ENCODE data around the gene ATXN7. TPM values are rescaled to one million over a fixed set of nuclear protein-coding genes. Genes with fewer than 3 reads are reported as not detected.
A peak's percentile ranks its signal among the peaks of the same experiment; 100 is the strongest.

ATXN7 gene, protein sequence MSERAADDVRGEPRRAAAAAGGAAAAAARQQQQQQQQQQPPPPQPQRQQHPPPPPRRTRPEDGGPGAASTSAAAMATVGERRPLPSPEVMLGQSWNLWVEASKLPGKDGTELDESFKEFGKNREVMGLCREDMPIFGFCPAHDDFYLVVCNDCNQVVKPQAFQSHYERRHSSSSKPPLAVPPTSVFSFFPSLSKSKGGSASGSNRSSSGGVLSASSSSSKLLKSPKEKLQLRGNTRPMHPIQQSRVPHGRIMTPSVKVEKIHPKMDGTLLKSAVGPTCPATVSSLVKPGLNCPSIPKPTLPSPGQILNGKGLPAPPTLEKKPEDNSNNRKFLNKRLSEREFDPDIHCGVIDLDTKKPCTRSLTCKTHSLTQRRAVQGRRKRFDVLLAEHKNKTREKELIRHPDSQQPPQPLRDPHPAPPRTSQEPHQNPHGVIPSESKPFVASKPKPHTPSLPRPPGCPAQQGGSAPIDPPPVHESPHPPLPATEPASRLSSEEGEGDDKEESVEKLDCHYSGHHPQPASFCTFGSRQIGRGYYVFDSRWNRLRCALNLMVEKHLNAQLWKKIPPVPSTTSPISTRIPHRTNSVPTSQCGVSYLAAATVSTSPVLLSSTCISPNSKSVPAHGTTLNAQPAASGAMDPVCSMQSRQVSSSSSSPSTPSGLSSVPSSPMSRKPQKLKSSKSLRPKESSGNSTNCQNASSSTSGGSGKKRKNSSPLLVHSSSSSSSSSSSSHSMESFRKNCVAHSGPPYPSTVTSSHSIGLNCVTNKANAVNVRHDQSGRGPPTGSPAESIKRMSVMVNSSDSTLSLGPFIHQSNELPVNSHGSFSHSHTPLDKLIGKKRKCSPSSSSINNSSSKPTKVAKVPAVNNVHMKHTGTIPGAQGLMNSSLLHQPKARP
- total RNA-seq, result 10 to 100 TPM; 20.9 to 28.2 (median 22.6) TPM

DNA sequence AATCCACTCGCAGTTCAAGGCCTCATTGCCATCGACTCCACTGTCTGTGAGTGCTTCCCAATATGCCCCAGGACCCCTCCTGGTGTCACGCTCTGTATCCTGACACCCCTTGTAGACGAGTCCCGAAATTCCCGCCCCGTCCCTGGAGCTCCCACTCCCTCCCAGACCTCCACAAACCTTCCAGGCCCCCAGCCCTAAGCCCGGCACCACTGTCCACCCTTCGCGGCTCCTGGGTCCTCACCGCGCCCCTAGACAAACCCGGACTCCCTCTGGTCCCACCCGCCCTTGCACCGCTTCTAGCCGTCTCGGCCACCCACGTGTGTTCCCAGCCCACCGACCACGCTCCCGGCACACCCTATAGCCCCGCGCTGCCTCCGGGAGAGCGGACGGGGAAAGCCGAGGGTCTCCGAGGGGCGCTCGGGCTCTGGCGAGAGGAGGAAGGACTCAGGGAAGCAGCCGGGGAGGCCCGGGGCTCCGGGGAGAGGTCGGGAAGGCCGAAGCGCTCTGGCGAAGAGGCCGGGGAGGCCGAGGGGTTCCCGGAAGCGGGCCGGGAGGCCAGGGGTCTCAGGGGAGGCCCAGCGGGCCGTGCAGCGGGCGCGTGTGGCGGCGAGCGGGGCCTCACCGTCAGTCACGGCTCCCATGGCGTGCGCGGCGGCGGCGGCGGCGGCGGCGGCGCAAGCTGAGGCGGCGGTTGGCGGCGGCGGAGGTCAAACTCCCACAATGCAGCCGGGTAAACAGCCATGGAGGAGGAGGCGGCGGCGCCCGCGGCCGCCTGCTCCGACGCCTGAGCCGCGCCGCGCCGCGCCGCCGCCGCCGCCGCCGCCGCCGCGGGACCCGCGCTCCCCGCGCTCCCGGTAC lies at the start of gene ATXN7, which contains the start of gene THOC7:
ATXN7 (plus strand) TSS at position 718 of the 858 bp plus-strand sequence. CDS start 48,732 bp downstream, outside the sequence.
THOC7 (minus strand) TSS at position 656 of the 858 bp plus-strand sequence; CDS start at position 641, 15 bp downstream.
- H3K4me3 ChIP-seq, result peak within 1 kb of the TSS; percentile 81 to 100 (median 98)
- H3K36me3 ChIP-seq, result no peaks in the 10 kb centered on the region
- no peak for DNase-seq (ENCODE audit: extremely low spot score)
- intact Hi-C loops (cut with DNase I), result loop anchor here (5.0 to 10.0 kb wide), 2 partner anchors 49 to 131 kb away; partner anchors contain the start of gene SCAANT1
- no peaks in the 10 kb centered on the region for H3K27me3 ChIP-seq
- no peaks in the 10 kb centered on the region for H3K9me3 ChIP-seq
- TF ChIP-seq EP300 (IDR thresholded peaks at IDR 0.05), result no peak
- peak within 1 kb of the TSS; percentile 88 to 94 (median 90) for H3K27ac ChIP-seq (replicated peaks in 1 of 4)
- peaks cover 9 to 46% (median 33%) of the 10 kb centered on the region in 4 donors for H3K4me1 ChIP-seq
- 2% methylated on average over 6 of the region's 98 CpGs for WGBS

DNA sequence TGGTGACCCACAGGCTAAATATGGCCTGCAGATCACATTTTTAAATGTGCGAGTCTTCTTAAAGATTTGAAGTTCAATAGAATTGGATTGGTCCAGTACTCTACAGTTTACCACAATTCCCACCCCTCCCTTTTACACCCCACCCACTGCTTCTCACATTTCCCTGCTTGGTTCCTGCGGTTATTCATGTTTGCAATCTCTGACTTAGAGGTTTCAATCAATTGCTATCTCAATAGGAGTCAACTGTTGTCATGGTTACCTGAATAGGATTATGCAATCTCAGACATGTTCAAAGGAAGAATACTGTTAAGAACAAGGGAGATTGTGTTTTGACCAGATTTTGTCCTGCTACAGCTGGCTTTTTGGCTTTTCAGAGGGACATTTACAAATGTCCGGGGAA lies 49.4 kb upstream of the ATXN7 start:
- WGBS, result 86% methylated on average over 3 of the region's 3 CpGs
- peaks cover 0 to 6% (median 5%) of the 10 kb centered on the region in 4 donors for H3K4me1 ChIP-seq
- TF ChIP-seq EP300 (IDR thresholded peaks at IDR 0.05) (no peak), POLR2AphosphoS5 (IDR thresholded peaks at IDR 0.05) (no peak), POLR2A (IDR thresholded peaks at IDR 0.05; ENCODE audit: low read depth) (no peak)
- TF ChIP-seq, protein P1, sequence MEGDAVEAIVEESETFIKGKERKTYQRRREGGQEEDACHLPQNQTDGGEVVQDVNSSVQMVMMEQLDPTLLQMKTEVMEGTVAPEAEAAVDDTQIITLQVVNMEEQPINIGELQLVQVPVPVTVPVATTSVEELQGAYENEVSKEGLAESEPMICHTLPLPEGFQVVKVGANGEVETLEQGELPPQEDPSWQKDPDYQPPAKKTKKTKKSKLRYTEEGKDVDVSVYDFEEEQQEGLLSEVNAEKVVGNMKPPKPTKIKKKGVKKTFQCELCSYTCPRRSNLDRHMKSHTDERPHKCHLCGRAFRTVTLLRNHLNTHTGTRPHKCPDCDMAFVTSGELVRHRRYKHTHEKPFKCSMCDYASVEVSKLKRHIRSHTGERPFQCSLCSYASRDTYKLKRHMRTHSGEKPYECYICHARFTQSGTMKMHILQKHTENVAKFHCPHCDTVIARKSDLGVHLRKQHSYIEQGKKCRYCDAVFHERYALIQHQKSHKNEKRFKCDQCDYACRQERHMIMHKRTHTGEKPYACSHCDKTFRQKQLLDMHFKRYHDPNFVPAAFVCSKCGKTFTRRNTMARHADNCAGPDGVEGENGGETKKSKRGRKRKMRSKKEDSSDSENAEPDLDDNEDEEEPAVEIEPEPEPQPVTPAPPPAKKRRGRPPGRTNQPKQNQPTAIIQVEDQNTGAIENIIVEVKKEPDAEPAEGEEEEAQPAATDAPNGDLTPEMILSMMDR (IDR thresholded peaks at IDR 0.05), result no peak
- intact Hi-C loops (cut with DNase I), result loop anchor here (10.0 kb wide), 1 partner anchor 1189 kb away; no protein-coding TSS in a partner anchor
- no peak overlapping the region for H3K4me3 ChIP-seq
- H3K9me3 ChIP-seq, result no peaks in the 10 kb centered on the region
- H3K27me3 ChIP-seq, result no peaks in the 10 kb centered on the region
- no peaks in the 10 kb centered on the region for H3K36me3 ChIP-seq
- no peak overlapping the region for H3K27ac ChIP-seq (replicated peaks in 1 of 4)
- no peak for DNase-seq (ENCODE audit: extremely low spot score)

DNA sequence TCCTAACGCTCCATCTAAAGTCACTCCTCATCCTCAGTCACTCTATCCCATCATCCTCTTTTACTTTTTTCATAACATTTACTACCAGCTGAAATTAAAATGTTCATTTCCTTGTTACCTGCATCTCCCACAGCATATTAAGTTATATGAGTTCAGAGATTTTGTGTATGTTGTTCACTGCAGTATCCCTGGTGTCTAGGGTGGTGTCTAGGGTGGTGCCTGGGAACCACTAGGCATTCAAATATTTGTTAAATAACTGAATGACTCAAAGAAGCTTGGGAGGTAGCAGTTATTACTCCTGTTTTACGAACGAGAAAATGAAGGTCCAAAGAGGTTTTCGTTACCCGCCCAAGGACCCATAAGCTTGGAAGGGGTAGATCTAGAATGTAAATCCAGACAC lies 46.4 kb upstream of the ATXN7 start:
- Histone ChIP-seq H3K27ac (replicated peaks in 1 of 4) (no peak overlapping the region), H3K4me3 (no peak overlapping the region), H3K4me1 (peaks cover 0 to 6% (median 5%) of the 10 kb centered on the region in 4 donors), H3K36me3 (no peaks in the 10 kb centered on the region), H3K27me3 (no peaks in the 10 kb centered on the region), H3K9me3 (no peaks in the 10 kb centered on the region)
- intact Hi-C loops (cut with DNase I), result loop anchor here (10.0 kb wide), 1 partner anchor 1192 kb away; no protein-coding TSS in a partner anchor
- no peak for DNase-seq (ENCODE audit: extremely low spot score)
- TF ChIP-seq, protein P1 (IDR thresholded peaks at IDR 0.05), result no peak
- TF ChIP-seq EP300 (IDR thresholded peaks at IDR 0.05), result no peak
- no peak for TF ChIP-seq POLR2A (IDR thresholded peaks at IDR 0.05; ENCODE audit: low read depth)
- TF ChIP-seq POLR2AphosphoS5 (IDR thresholded peaks at IDR 0.05), result no peak
- WGBS, result 98% methylated on average over 5 of the region's 5 CpGs

DNA sequence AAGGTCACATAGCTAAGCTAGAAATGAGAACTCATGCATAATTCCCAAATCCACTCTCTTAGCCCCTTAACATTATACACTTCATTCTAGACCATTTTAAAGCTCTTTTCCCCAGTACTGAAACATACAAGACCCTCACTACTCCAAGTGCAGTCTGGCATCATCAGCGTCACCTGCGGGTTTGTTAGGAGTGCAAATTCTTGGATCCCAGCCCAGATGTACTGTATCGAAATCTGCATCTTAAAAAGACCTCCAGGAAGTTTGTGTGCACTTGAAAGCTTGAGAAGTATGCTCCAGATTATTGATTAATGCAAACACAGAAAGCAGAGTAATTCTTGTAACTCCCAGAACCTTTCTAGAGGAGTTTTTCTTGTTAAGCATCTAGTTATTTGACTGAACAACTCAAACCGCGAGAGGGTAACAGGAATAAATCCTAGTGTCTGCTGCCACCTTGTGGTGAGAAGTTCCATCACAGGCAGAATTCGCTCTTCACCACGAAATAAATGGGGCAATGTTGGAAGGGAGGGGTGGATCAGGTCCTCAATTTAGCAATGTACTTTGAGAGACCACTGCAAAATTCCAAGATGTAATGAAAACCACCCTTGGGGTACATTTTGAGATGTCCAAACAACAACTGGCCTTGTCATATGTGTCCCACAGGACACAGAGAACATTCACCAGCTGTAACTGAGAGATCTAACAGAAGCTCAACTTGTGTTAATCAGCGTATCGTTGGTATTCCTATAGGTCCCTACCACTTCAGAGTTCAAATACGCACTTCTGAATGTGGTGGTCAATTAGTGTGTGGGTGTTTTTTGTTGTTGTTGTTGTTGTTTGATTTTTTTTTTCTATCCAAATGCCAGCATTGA lies 45.2 kb upstream of the ATXN7 start:
- 28% methylated on average over 10 of the region's 10 CpGs for WGBS
- Histone ChIP-seq H3K4me1 (peaks cover 0 to 6% (median 5%) of the 10 kb centered on the region in 4 donors), H3K27me3 (no peaks in the 10 kb centered on the region), H3K9me3 (no peaks in the 10 kb centered on the region), H3K4me3 (no peak overlapping the region), H3K27ac (replicated peaks in 1 of 4) (no peak overlapping the region), H3K36me3 (peaks cover 0 to 5% (median 0%) of the 10 kb centered on the region in 4 donors)
- TF ChIP-seq, protein P1 (IDR thresholded peaks at IDR 0.05), result peak; percentile 82 to 86 (median 84)
- TF ChIP-seq POLR2A (IDR thresholded peaks at IDR 0.05; ENCODE audit: low read depth), result no peak
- no peak for DNase-seq (ENCODE audit: extremely low spot score)
- intact Hi-C loops (cut with DNase I), result loop anchor here (2.0 to 10.0 kb wide), 2 partner anchors 468 to 1194 kb away; no protein-coding TSS in a partner anchor

All from esophagus muscularis mucosa (tissue), 4 donors.